ENCODE data around the gene TDRD1.

- no peak for TF ChIP-seq CTCF (IDR thresholded peaks at IDR 0.05; ENCODE audit: low read depth, low read length, poor library complexity, severe bottlenecking)
- TF ChIP-seq EZH2phosphoT487 (IDR thresholded peaks at IDR 0.05; ENCODE audit: borderline replicate concordance, low read length), result no peak
These were observed 3.5 kb upstream of the TDRD1 start for GRCh38 chr10:114175667-114176066.
